Sciatic nerve (tissue), 2 donors: Measurements from ENCODE around the gene WIZ. TPM values are rescaled to one million over a fixed set of nuclear protein-coding genes. Genes with fewer than 3 reads are reported as not detected.
A peak's percentile ranks its signal among the peaks of the same experiment; 100 is the strongest.

Experiments
- ATAC-seq: fragments of 200-7000 bp; cut with Tn5 transposase; one replicate; pipeline ENCODE4 v1.9.1; 2020; ENCODE audit warnings: mild to moderate bottlenecking, moderate library complexity
- DNase-seq: peaks from one replicate; pipeline ENCODE4 v3.0.0-alpha.2; 2020; ENCODE audit warnings: low spot score
- intact Hi-C: fragments of 100-400 bp; cut with DNase I; formaldehyde crosslinking; loops from one replicate; pipeline ENCODE4 v1.14.2; 2022
- total RNA-seq: library from RNA; stranded (reverse); fragmentation: NEBNext Ultra II Directional; extraction: Animal tissue kit (Norgen Biotek cat#: 25700); gene quantifications from one replicate; pipeline ENCODE4 v1.2.1, GENCODE V29; 2021
- donor health status: DM: no; HTN: no; CAD: no.
- donor health status: DM: no; HTN: no; CAD: no.

WIZ gene
- total RNA-seq, 1 donor from 2014 or later = 30.2 TPM

DNA sequence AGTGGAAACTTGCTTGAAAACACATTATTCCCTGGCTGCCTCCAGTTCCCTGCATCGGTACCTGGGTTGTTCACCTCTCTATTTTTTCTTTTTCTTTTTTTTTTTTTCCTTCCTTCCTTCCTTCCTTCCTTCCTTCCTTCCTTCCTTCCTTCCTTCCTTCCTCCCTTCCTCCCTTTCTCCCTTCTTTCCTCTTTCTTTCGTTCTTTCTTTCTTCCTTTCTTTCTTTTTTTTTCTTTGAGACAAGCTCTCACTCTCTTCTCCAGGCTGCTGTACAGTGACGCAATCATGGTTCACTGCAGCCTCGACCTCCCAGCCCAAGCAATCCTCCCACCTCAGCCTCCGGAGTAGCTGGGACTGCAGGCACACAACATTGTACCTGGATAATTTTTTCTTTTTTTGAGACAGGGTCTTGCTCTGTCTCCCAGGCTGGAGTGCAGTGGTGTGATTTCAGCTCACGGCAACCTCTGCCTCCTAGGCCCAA is 18.0 kb upstream of the WIZ start:
- intact Hi-C loops = no loop called here
- DNase-seq = peak; percentile 4

DNA sequence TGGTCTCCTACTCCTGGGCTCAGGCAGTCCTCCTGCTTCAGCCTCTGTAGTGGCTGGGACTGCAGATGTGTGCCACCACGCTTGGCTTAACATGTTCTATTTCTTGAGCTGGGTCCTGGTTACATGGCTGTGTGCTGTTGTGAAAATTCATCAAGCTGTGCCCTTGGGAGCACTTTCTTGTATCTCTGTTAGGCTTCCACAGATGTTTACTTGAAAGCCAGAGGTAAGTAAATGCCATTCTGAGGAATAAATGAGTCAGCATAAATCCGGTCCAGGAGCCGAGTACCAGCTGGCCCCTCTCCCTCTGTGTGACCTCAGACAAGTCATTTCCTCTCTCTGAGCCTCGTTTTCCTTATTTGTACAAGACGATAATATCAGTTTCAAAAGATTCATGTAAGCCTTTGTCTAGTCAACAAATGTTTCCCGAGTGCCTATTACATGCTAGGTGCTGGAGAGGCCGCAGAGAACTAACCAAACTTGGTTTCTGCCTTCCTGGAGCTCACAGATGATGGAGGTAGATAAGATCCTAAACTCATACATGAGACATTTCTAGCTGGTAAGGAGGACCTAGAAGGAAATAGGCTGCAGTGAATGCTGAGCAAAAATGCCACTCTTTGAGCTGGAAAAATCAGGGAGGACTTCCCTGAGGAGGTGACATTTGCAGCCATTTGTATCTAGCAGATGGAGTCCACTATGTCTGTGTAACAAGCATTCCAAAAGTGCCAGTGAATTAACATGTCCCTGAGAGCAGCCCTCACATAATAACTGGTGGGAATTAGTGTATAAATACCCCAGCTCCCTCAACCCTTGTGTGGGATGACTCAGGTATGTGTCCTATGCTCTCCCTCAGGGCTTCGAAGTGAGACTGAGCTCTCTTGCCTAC is 17.3 kb upstream of the WIZ start:
- ATAC-seq = no peak
- intact Hi-C loops = no loop called here
- peak; percentile 4 for DNase-seq

More for the DNA sequence above, 18.0 kb upstream of the WIZ start:
- no peak for ATAC-seq

DNA sequence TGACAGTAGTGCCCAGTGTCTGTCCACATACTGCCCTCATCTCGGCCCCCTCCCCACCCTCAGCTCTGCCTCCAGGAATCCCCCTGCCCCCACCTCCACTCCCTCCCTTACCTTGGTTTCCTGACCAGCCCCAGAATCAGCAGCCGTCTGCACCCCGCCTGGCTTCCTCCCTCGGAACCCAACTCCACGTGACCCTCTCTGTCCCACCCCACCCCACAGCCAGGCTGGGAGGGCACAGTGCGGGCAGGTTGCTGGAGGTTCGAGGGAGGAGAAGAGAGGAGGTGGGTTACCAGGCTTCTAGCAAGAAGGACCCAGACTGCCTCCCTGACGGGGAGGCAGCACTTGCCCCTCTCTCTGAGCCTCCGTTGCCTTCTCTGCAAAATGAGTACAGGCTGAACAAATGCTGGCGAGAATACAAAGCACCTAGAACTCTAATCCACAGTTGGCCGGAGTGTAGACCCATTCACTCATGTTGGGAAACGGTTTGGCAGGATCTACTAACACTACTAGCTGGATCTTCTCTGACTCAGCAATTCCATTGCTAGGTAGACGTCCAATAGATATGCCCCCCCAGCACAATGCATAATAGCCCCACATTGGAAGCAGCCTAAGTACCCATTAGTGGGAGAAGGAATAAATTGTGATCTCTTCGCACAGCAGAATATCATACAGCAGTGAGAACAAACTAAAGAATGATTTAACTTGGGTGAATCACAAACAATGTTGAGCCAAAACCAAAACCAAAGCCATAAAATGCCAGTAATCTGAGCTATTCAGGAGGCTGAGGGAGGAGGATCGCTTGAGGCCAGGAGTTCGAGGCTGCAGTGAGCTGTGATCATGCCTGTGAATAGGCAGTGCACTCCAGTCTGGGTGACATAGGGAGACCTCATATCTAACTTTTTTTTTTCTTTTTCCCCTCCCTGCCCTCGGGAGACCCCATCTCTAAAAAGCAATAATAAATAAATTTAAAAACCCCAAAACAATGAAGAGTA is 14.9 kb upstream of the WIZ start, which contains the start of gene RASAL3:
RASAL3 (minus strand) TSS at position 151 of the 992 bp plus-strand sequence. CDS start 186 bp downstream, outside the sequence.
- ATAC-seq (peak; percentile 39), DNase-seq (no peak)
- intact Hi-C loops = no loop called here

DNA sequence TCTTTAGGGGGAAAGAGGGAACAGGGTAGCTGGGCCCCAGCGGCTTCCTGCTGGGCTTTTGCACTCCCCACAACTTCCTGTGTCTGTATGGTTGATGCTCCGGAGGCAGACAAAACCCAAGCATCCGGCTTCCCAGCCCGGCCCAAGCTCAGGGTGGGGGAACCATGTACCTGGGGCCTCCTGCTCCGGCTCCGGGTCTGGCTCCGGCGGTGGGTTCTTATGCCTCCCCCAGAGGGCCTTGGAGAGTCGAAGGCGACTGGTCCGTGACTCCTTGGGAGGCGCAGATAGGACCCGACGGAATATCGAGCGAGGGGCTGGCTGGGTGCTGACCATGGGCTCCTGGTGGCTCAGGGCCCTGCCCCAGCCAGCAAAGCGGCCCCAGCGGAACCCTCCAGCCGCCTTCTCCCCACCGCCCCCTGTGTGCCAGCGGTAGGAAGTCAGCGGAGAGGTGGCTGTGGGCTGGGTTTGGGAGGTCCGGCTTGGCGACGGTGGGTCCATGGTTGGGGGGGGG is 14.2 kb upstream of the WIZ start:
- DNase-seq = no peak
- intact Hi-C loops = no loop called here
- ATAC-seq = peak; percentile 56

DNA sequence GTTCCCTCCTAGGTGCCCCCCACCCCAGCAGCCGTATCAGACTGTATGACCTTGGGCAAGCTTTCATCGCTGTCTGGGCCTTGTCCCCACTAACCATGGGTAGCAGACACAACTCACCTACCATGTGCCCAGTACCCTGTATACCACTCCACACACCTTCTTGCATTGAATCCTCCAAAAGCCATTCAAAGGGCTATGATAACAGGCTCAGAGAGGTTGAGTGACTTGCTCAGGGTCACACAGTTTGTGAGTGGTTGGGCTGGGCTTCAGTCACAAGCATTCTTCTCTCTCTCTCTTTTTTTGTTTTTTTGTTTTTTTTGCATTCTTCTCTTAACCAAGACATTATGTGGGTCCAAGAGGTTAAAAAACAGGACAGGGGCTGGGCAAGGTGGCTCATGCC is 11.9 kb upstream of the WIZ start:
- intact Hi-C loops = no loop called here
- DNase-seq (no peak), ATAC-seq (no peak)

DNA sequence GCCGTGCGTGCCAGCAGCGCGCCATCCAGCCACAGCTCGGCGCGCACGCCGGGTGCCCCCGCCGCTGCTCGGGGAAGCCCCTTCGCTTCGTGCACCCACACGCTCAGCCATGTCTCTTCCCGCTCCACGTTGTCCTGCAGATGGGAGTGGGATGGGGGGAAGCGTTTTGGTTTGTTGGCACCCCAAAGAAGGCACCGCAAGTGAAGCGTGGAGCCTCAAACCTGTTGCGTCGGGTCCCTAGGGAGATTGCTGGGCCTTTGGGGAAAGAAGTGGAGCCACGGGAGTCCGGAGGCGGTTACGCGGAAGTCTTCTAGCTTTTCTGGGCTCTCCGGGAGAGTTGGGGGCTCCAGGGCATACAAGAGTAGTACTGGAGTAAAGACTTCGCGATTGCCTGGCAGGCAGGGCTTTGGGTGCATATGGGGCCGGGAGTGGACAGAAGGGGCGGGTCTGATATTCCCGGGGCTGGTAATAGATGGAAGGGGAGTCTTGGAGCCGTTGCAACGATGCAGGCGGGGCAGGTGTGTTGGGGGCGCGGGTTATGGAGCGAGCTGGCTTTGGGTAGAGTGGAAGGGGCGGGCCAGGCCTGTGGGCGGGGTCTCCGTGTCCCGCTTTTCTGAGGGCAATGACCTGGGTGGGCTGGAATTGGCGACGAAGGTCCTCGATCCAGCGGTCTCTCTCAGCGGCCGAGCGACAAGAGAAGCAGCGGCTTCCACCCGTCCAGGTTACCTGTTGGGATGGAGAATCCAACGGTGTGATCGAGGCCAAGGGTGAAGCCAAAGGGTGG is 8.1 kb upstream of the WIZ start:
- intact Hi-C loops = no loop called here
- DNase-seq (no peak), ATAC-seq (no peak)

DNA sequence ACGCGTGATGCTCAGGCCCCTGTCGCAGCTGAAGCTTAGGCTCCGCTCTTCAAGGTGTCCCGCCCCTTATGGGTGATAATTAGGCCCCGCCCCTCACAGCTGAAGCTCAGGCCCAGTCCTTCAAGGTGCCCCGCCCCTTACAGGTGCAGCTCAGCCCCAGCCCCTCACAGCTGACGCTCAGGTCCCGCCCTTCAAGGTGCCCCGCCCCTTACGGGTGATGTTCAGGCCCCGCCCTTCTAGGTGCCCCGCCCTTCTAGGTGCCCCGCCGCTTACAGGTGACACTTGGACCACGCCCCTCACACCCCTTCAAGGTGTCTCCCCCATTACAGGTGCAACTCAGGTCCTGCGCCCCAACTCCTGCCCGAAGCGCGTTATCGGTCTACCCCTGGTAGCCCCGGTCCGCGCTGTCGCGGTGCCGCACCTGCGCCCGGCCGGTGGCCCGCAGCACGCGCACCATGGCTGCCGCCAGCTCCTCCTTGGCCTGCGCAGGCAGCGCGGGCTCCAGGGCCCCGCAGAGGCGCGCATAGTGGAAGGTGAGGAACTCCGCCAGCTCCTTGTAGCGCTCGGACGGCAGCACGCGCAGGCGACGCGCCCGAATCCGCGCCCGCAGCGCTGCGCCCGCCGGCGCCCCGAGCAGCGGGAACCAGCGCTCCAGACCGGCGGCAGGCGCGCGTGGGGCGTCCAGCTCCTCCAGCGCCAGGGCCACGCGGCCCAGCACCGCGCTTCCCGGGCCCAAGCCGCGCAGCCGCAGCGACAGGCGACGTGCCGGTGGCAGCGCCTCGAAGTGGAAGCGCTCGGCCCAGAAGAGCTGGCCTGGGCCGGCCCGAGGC is 7.3 kb upstream of the WIZ start:
- no peak for ATAC-seq
- intact Hi-C loops = no loop called here
- DNase-seq = no peak

GRCh38 chr19:15456441-15456840 is 6.7 kb upstream of the WIZ start:
- DNase-seq (no peak), ATAC-seq (no peak)
- intact Hi-C loops = no loop called here

DNA sequence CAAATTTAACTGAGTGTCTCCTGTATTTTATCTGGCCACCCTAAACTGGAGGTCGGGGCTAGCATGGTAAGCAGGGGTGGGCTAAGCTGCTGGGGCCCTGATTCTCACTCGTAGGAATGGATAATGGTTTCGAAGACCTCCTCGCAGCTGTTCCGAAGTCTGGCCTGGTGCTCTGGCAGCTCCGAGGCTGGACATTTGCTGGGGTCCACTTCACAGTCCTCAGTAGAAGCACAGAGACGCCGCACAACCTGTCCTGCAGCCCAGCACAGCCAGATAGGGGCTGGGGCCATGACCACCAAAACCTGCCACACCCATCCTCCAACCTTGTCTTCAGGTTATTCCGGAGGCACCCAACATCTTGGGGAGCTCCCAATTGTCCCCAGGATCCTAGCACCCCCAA is 6.2 kb upstream of the WIZ start:
- no peak for ATAC-seq
- intact Hi-C loops = no loop called here
- no peak for DNase-seq

DNA sequence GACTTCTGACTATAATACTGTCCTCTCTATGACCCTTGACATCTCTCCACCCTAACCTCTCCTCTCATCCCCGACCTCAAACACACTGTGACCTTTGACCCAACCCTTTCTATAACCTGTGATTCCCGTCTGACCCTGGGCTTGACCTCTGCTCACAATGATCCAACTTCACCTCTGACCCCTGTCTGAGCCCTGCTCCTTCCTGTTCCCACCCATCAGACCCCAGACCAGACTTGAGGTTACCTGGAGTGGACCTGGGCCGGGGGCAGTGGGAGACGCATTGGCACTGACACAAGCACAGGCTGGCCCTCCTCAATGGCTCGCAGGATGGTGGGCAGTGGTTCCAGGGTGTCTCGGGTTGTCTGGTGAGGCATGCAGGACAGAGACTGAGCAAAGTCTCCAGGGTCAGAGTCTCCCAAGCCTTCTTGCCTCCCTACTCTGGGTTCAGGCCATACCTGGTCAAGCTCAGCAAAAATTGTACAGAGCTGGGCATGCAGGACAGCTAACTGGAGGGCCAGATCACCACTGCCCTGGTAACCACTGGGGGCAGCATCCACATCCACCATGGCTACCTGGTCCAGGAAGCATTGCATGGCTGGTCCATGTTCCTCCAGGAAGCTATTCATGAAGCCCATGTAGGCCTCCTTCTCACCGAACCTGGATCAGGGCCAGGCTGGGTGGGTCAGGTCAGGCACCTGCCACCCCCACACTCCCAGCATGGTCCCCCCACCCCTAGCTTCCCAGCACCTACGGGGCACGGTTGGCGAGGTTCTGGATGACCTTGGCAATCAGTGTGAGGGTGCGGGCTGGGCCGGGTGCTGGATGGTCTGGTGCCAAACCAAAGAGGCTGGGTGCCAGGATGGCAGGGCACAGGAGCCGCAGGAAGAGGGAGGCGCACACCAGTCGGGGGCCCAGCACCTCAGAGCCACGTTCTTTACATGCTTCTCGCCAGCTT is 4.4 kb upstream of the WIZ start:
- ATAC-seq (no peak), DNase-seq (no peak)
- intact Hi-C loops = no loop called here

DNA sequence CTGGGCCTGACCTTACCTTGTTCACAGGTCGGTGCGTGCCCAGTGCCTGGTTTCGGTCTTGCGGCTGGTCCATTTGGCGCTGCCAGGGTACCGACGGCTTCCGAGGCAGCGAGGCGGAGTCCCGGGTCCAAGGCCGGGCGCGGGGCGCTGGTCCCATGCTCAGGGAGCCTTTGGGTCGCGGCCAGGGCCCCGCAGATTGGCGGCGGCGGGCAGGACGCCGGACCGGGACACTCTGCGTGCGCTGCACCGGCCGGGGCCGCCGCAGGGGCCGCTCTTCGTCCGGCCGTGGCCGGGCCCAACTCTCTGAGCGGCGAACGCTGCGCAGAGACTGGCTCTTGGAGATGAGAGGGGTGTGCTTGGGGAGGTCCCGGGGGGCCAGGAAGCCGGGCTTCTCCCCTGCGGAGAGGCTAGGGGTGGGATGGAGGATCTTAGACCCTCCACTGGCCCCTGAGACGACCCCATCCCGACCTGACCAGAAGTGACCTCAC is 3.4 kb upstream of the WIZ start:
- intact Hi-C loops = no loop called here
- ATAC-seq = no peak
- DNase-seq = no peak

- DNase-seq = peak; percentile 94
- peak; percentile 89 for ATAC-seq
- intact Hi-C loops = no loop called here
Measured at GRCh38 chr19:15452111-15453047, 2.6 kb upstream of the WIZ start.

- DNase-seq (no peak), ATAC-seq (no peak)
- intact Hi-C loops = no loop called here
Measured at GRCh38 chr19:15450528-15450890, 753 bp upstream of the WIZ start.

DNA sequence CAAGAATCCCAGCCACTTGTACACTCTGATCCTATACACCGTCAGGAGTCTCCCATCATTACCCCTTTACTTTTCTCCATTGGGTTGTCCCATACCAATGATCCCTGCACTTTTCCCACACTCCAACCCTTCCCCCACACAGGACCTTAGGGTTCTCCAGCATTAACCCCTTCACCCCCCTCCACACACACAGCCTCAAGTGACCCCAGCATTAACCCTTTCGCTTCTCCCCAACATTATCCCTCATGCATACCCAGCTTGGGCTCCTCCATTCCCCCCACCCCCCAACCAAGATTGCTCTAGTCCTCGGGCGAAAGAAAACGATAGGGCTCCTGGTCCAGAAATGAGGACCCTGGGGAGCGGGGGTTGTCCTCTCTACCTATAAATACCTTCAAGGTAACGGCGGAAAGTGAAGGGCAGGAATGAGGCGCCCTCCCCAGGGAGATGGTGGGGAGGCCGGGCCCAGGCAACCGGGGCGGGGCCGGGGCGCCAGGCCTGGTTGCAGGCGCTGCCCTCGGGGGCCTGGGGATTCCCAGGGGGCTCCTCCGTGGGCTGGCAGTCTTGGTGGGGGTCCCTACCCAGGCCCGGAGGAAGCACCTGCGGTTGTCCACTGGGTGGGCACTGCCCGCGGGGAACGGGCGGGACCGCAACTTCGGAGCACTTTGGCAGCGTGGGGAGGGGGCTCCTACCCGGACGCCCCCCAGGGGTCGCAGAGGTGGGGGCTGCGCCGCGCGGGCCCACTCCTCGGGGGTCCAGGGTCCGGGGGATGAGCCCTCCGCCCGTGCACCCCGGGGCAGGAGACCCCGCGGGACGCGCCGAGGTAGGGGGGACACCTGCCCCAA is 757 bp downstream of the WIZ start:
- no peak for ATAC-seq
- DNase-seq = no peak
- intact Hi-C loops = no loop called here
